Panc1 (cell line): Measurements from ENCODE around the gene ZNF593.

Experiments used
- SIN3A ChIP-seq: IDR thresholded peaks from 2 replicates; pipeline ENCODE4 v1.6.1; 2012; ENCODE audit warnings: low read depth, mild to moderate bottlenecking, low read length, moderate library complexity, borderline replicate concordance; ENCODE audit not compliant: insufficient read depth
- TF ChIP-seq, protein P1 (sequence below): fragments of 450-650 bp; IDR thresholded peaks from 2 replicates; pipeline ENCODE4 v1.5.1; 2017; ENCODE audit warnings: mild to moderate bottlenecking
- TF ChIP-seq, protein P2 (sequence below), 2 experiments: IDR thresholded peaks; 2 replicates each; pipeline ENCODE4 v1.6.1; 2011 to 2012; ENCODE audit warnings: low read depth in 2 of 2, control low read depth in 1 of 2, low read length in 1 of 2, mild to moderate bottlenecking in 1 of 2, moderate library complexity in 1 of 2; ENCODE audit not compliant: insufficient read depth in 1 of 2

- TF ChIP-seq SIN3A, result no peak
- TF ChIP-seq, protein P1, sequence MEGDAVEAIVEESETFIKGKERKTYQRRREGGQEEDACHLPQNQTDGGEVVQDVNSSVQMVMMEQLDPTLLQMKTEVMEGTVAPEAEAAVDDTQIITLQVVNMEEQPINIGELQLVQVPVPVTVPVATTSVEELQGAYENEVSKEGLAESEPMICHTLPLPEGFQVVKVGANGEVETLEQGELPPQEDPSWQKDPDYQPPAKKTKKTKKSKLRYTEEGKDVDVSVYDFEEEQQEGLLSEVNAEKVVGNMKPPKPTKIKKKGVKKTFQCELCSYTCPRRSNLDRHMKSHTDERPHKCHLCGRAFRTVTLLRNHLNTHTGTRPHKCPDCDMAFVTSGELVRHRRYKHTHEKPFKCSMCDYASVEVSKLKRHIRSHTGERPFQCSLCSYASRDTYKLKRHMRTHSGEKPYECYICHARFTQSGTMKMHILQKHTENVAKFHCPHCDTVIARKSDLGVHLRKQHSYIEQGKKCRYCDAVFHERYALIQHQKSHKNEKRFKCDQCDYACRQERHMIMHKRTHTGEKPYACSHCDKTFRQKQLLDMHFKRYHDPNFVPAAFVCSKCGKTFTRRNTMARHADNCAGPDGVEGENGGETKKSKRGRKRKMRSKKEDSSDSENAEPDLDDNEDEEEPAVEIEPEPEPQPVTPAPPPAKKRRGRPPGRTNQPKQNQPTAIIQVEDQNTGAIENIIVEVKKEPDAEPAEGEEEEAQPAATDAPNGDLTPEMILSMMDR, result no peak
- TF ChIP-seq, protein P2, sequence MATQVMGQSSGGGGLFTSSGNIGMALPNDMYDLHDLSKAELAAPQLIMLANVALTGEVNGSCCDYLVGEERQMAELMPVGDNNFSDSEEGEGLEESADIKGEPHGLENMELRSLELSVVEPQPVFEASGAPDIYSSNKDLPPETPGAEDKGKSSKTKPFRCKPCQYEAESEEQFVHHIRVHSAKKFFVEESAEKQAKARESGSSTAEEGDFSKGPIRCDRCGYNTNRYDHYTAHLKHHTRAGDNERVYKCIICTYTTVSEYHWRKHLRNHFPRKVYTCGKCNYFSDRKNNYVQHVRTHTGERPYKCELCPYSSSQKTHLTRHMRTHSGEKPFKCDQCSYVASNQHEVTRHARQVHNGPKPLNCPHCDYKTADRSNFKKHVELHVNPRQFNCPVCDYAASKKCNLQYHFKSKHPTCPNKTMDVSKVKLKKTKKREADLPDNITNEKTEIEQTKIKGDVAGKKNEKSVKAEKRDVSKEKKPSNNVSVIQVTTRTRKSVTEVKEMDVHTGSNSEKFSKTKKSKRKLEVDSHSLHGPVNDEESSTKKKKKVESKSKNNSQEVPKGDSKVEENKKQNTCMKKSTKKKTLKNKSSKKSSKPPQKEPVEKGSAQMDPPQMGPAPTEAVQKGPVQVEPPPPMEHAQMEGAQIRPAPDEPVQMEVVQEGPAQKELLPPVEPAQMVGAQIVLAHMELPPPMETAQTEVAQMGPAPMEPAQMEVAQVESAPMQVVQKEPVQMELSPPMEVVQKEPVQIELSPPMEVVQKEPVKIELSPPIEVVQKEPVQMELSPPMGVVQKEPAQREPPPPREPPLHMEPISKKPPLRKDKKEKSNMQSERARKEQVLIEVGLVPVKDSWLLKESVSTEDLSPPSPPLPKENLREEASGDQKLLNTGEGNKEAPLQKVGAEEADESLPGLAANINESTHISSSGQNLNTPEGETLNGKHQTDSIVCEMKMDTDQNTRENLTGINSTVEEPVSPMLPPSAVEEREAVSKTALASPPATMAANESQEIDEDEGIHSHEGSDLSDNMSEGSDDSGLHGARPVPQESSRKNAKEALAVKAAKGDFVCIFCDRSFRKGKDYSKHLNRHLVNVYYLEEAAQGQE (IDR thresholded peaks at IDR 0.05; ENCODE audit: insufficient read depth in 1 of 2, low read depth in 2 of 2, low read length in 1 of 2), result no peak
Observed at GRCh38 chr1:26190373-26190987, 20.8 kb downstream of the ZNF593 start, which contains the start of gene CATSPER4.
